Central memory CD8-positive, alpha-beta T cell (primary cell): ENCODE data around the gene EIF5.

Experiments used
- ATAC-seq: fragments of 150-1000 bp; cut with Tn5 transposase; replicated peaks from 2 replicates; pipeline ENCODE4 v1.10.0; 2022; ENCODE audit warnings: mild to moderate bottlenecking, moderate FRiP score, moderate number of reproducible peaks; ENCODE audit not compliant: poor library complexity, severe bottlenecking; ENCODE audit errors: extremely low read depth
- DNase-seq, 2 donors: peaks; one replicate each; pipeline ENCODE4 v3.0.0; 2021; ENCODE audit warnings: low spot score in 2 of 2
- H3K27ac Mint-ChIP-seq: one replicate; pipeline ENCODE4 v1.8.0; 2022; ENCODE audit warnings: low read depth, mild to moderate bottlenecking, moderate library complexity, mixed read lengths
- H3K27me3 Mint-ChIP-seq: one replicate; pipeline ENCODE4 v1.8.0; 2022; ENCODE audit warnings: mixed read lengths
- H3K36me3 Mint-ChIP-seq: one replicate; pipeline ENCODE4 v1.8.0; 2022; ENCODE audit warnings: mild to moderate bottlenecking, moderate library complexity, mixed read lengths; ENCODE audit not compliant: insufficient read depth
- H3K4me1 Mint-ChIP-seq: one replicate; pipeline ENCODE4 v1.8.0; 2022; ENCODE audit warnings: mixed read lengths
- H3K4me3 Mint-ChIP-seq: one replicate; pipeline ENCODE4 v1.8.0; 2022; ENCODE audit warnings: mild to moderate bottlenecking, moderate library complexity, mixed read lengths
- H3K9me3 Mint-ChIP-seq: one replicate; pipeline ENCODE4 v1.8.0; 2022; ENCODE audit warnings: mixed read lengths

The EIF5 gene

GRCh38 chr14:103332143-103332919 lies 1.7 kb upstream of the EIF5 start:
- Mint-ChIP-seq H3K36me3 (peaks cover 43% of the 10 kb centered on the region), H3K4me3 (peak overlapping the region; percentile 96), H3K27me3 (no peaks in the 10 kb centered on the region), H3K4me1 (peaks cover 13% of the 10 kb centered on the region), H3K27ac (peak overlapping the region; percentile 97), H3K9me3 (no peaks in the 10 kb centered on the region)
- DNase-seq (no peak), ATAC-seq (no peak)

GRCh38 chr14:103334644-103335622 lies 896 bp downstream of the EIF5 start:
- peak; percentile 37 to 38 for DNase-seq
- H3K36me3 Mint-ChIP-seq = peaks cover 69% of the 10 kb centered on the region
- H3K27ac Mint-ChIP-seq = peak overlapping the region; percentile 97

GRCh38 chr14:103336191-103336590 lies 2.2 kb downstream of the EIF5 start:
- Mint-ChIP-seq H3K27me3 (no peaks in the 10 kb centered on the region), H3K9me3 (no peaks in the 10 kb centered on the region), H3K4me3 (peak overlapping the region; percentile 96), H3K36me3 (peaks cover 82% of the 10 kb centered on the region), H3K27ac (peak overlapping the region; percentile 97), H3K4me1 (peaks cover 34% of the 10 kb centered on the region)
- ATAC-seq (no peak), DNase-seq (no peak)

More at GRCh38 chr14:103334644-103335622, 896 bp downstream of the EIF5 start:
- peak; percentile 30 for ATAC-seq
- Mint-ChIP-seq H3K9me3 (no peaks in the 10 kb centered on the region), H3K27me3 (no peaks in the 10 kb centered on the region), H3K4me1 (peaks cover 29% of the 10 kb centered on the region), H3K4me3 (peak overlapping the region; percentile 96)

- Mint-ChIP-seq H3K9me3 (no peaks in the 10 kb centered on the region), H3K36me3 (peaks cover 95% of the 10 kb centered on the region), H3K27me3 (no peaks in the 10 kb centered on the region), H3K4me1 (peaks cover 34% of the 10 kb centered on the region), H3K27ac (peak overlapping the region; percentile 58), H3K4me3 (no peak overlapping the region)
- DNase-seq (no peak), ATAC-seq (no peak)
Observed at GRCh38 chr14:103337794-103338193, 3.8 kb downstream of the EIF5 start.

GRCh38 chr14:103339561-103339960 lies 5.5 kb downstream of the EIF5 start:
- H3K9me3 Mint-ChIP-seq = no peaks in the 10 kb centered on the region
- H3K27me3 Mint-ChIP-seq = no peaks in the 10 kb centered on the region
- DNase-seq = no peak
- no peak for ATAC-seq
- H3K4me1 Mint-ChIP-seq = peaks cover 38% of the 10 kb centered on the region
- H3K27ac Mint-ChIP-seq = peak overlapping the region; percentile 13
- peaks cover 96% of the 10 kb centered on the region for H3K36me3 Mint-ChIP-seq
- H3K4me3 Mint-ChIP-seq = peak overlapping the region; percentile 46

- Mint-ChIP-seq H3K9me3 (no peaks in the 10 kb centered on the region), H3K36me3 (peaks cover 95% of the 10 kb centered on the region), H3K4me3 (no peak overlapping the region), H3K27ac (peak overlapping the region; percentile 32), H3K27me3 (no peaks in the 10 kb centered on the region), H3K4me1 (peaks cover 32% of the 10 kb centered on the region)
- ATAC-seq (no peak), DNase-seq (no peak)
Observed at GRCh38 chr14:103340480-103341212, 6.6 kb downstream of the EIF5 start.

GRCh38 chr14:103341250-103342129 lies 7.5 kb downstream of the EIF5 start:
- no peak for DNase-seq
- H3K36me3 Mint-ChIP-seq = peaks cover 90% of the 10 kb centered on the region
- no peak overlapping the region for H3K4me3 Mint-ChIP-seq
- no peaks in the 10 kb centered on the region for H3K9me3 Mint-ChIP-seq
- no peak for ATAC-seq
- H3K27ac Mint-ChIP-seq = no peak overlapping the region
- H3K27me3 Mint-ChIP-seq = no peaks in the 10 kb centered on the region
- H3K4me1 Mint-ChIP-seq = peaks cover 25% of the 10 kb centered on the region

GRCh38 chr14:103343164-103343879 lies 9.3 kb downstream of the EIF5 start:
- H3K9me3 Mint-ChIP-seq = no peaks in the 10 kb centered on the region
- ATAC-seq (no peak), DNase-seq (no peak)
- peaks cover 19% of the 10 kb centered on the region for H3K4me1 Mint-ChIP-seq
- peak overlapping the region; percentile 53 for H3K27ac Mint-ChIP-seq
- H3K36me3 Mint-ChIP-seq = peaks cover 76% of the 10 kb centered on the region
- no peak overlapping the region for H3K4me3 Mint-ChIP-seq
- H3K27me3 Mint-ChIP-seq = no peaks in the 10 kb centered on the region

GRCh38 chr14:103343905-103344797 lies 10.1 kb downstream of the EIF5 start:
- no peaks in the 10 kb centered on the region for H3K9me3 Mint-ChIP-seq
- H3K4me3 Mint-ChIP-seq = no peak overlapping the region
- peaks cover 68% of the 10 kb centered on the region for H3K36me3 Mint-ChIP-seq
- ATAC-seq (no peak), DNase-seq (no peak)
- peaks cover 14% of the 10 kb centered on the region for H3K4me1 Mint-ChIP-seq
- no peaks in the 10 kb centered on the region for H3K27me3 Mint-ChIP-seq
- peak overlapping the region; percentile 53 for H3K27ac Mint-ChIP-seq

- peaks cover 4% of the 10 kb centered on the region for H3K4me1 Mint-ChIP-seq
- H3K36me3 Mint-ChIP-seq = peaks cover 47% of the 10 kb centered on the region
- H3K27me3 Mint-ChIP-seq = no peaks in the 10 kb centered on the region
- DNase-seq (no peak), ATAC-seq (no peak)
- peak overlapping the region; percentile 46 for H3K27ac Mint-ChIP-seq
- no peaks in the 10 kb centered on the region for H3K9me3 Mint-ChIP-seq
- no peak overlapping the region for H3K4me3 Mint-ChIP-seq
Observed at GRCh38 chr14:103346286-103346685, 12.2 kb downstream of the EIF5 start.
